ENCODE data around the gene OR2S2. TPM values are rescaled to one million over a fixed set of nuclear protein-coding genes. Genes with fewer than 3 reads are reported as not detected.
A peak's percentile ranks its signal among the peaks of the same experiment; 100 is the strongest.

Gene OR2S2
- total and polyA plus RNA-seq, 12 donors, result not detected

- peak overlapping the region; percentile 4 to 70 (median 59) for H3K27ac ChIP-seq
Observed at GRCh38 chr9:35928591-35929452, 29.1 kb downstream of the OR2S2 start.

GRCh38 chr9:35923927-35924763 lies 33.8 kb downstream of the OR2S2 start:
- WGBS, 2 donors, result 65 to 78% methylated on average over 9 of the region's 9 CpGs
- ATAC-seq (peak; percentile 44 to 84 (median 58)), DNase-seq (no peak)
- H3K27me3 ChIP-seq, result no peaks in the 10 kb centered on the region
- H3K4me1 ChIP-seq, result peaks cover 0 to 65% (median 35%) of the 10 kb centered on the region in 9 donors
- TF ChIP-seq CTCF (IDR thresholded peaks at IDR 0.05), result no peak
- H3K9me3 ChIP-seq, result no peaks in the 10 kb centered on the region
- H3K27ac ChIP-seq, result peak overlapping the region in 9 of 10 donors; percentile 20 to 90 (median 58)
- intact Hi-C loops (cut with DNase I), result no loop called here
- H3K4me3 ChIP-seq, result no peak overlapping the region
- H3K36me3 ChIP-seq, result no peaks in the 10 kb centered on the region

More at GRCh38 chr9:35928591-35929452, 29.1 kb downstream of the OR2S2 start:
- Histone ChIP-seq H3K9me3 (no peaks in the 10 kb centered on the region), H3K36me3 (no peaks in the 10 kb centered on the region), H3K27me3 (no peaks in the 10 kb centered on the region), H3K4me3 (no peak overlapping the region), H3K4me1 (peaks cover 0 to 40% (median 8%) of the 10 kb centered on the region in 9 donors)
- intact Hi-C loops (cut with DNase I), result no loop called here
- TF ChIP-seq CTCF (IDR thresholded peaks at IDR 0.05), result no peak
- no peak for DNase-seq
- peak in 6 of 8 donors; percentile 39 to 81 (median 52) for ATAC-seq
- WGBS, 2 donors, result 79 to 84% methylated on average over 9 of the region's 9 CpGs

GRCh38 chr9:35923598-35923926 lies 34.4 kb downstream of the OR2S2 start:
- no peaks in the 10 kb centered on the region for H3K36me3 ChIP-seq
- TF ChIP-seq CTCF (IDR thresholded peaks at IDR 0.05), result no peak
- 96 to 97% methylated on average over 1 of the region's 1 CpG for WGBS, 2 donors
- H3K27me3 ChIP-seq, result no peaks in the 10 kb centered on the region
- no peak overlapping the region for H3K4me3 ChIP-seq
- intact Hi-C loops (cut with DNase I), result no loop called here
- H3K4me1 ChIP-seq, result peaks cover 2 to 65% (median 39%) of the 10 kb centered on the region in 9 donors
- ATAC-seq (no peak), DNase-seq (no peak)
- peak overlapping the region in 8 of 10 donors; percentile 41 to 90 (median 62) for H3K27ac ChIP-seq
- no peaks in the 10 kb centered on the region for H3K9me3 ChIP-seq

- WGBS, 2 donors, result 63 to 69% methylated on average over 4 of the region's 4 CpGs
- peak in 6 of 8 donors; percentile 12 to 38 (median 26) for ATAC-seq
- peak overlapping the region; percentile 64 to 90 (median 78) for H3K27ac ChIP-seq
- no peak for TF ChIP-seq CTCF (IDR thresholded peaks at IDR 0.05)
- peaks cover 9 to 94% (median 51%) of the 10 kb centered on the region in 9 donors for H3K4me1 ChIP-seq
- no peaks in the 10 kb centered on the region for H3K9me3 ChIP-seq
- H3K4me3 ChIP-seq, result no peak overlapping the region
- no peak for DNase-seq
- no peaks in the 10 kb centered on the region for H3K27me3 ChIP-seq
- intact Hi-C loops (cut with DNase I), result no loop called here
- no peaks in the 10 kb centered on the region for H3K36me3 ChIP-seq
Observed at GRCh38 chr9:35920051-35920620, 37.8 kb downstream of the OR2S2 start.

All from heart right ventricle (tissue), 16 donors.